Lower leg skin (tissue), 3 donors: ENCODE results near the gene ANKH.

Source experiments
- POLR2A ChIP-seq, 2 donors: fragments of 450-650 bp; IDR thresholded peaks; one replicate each; pipeline ENCODE4 v1.6.1; 2016 to 2017; ENCODE audit warnings: antibody characterized with exemption in 2 of 2, mild to moderate bottlenecking in 1 of 2, moderate library complexity in 1 of 2
- TF ChIP-seq, protein P1 (sequence below), 3 donors: fragments of 450-650 bp; IDR thresholded peaks; one replicate each; pipeline ENCODE4 v1.5.1; 2016; ENCODE audit warnings: antibody characterized with exemption in 3 of 3, mild to moderate bottlenecking in 3 of 3, moderate library complexity in 2 of 3

DNA sequence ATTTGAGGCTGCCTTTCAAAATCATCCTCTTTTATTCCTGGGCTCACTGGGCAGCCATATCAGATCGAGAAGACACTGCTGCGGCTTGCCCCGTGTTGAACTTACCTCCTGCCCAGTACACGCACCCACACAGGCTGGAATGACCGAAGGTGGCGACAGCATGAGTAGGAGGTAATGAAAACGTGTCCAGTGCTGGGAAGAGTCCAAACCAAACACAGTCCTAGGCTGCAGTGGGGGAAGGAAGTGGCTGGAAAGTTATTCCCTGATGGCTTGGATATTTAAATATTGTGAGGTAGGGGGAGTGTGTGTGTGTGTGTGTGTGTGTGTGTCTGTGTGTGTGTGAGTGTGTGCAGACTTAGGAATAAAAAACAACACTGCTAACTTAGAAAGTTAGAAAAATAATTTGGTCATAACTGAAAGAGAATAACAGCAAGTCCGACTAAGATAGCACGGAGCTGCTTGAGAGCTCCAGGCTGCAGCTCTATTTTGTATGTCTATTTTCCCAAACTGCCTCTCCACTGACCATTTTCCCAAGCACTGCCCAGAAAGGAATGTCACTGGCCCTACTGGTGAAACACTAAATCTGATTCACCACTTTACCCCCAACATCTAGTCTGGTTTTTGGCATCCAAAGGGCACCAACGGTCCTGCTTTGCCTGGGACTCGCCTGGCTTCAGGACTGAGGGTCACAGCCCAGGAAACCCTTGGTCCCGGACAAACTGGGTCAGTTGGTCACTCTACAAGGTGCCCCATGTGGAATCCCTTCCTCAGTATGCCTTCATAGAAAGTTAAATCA lies 41.2 kb downstream of the ANKH start:
- TF ChIP-seq, protein P1, sequence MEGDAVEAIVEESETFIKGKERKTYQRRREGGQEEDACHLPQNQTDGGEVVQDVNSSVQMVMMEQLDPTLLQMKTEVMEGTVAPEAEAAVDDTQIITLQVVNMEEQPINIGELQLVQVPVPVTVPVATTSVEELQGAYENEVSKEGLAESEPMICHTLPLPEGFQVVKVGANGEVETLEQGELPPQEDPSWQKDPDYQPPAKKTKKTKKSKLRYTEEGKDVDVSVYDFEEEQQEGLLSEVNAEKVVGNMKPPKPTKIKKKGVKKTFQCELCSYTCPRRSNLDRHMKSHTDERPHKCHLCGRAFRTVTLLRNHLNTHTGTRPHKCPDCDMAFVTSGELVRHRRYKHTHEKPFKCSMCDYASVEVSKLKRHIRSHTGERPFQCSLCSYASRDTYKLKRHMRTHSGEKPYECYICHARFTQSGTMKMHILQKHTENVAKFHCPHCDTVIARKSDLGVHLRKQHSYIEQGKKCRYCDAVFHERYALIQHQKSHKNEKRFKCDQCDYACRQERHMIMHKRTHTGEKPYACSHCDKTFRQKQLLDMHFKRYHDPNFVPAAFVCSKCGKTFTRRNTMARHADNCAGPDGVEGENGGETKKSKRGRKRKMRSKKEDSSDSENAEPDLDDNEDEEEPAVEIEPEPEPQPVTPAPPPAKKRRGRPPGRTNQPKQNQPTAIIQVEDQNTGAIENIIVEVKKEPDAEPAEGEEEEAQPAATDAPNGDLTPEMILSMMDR (IDR thresholded peaks at IDR 0.05): no peak
- no peak for TF ChIP-seq POLR2A (IDR thresholded peaks at IDR 0.05)
